Neural progenitor cell (in vitro differentiated cells): ENCODE results near the gene KANK3. TPM values are rescaled to one million over a fixed set of nuclear protein-coding genes. Genes with fewer than 3 reads are reported as not detected.
"Not testable (repeated sequence)": the region's sequence is repeated elsewhere in the genome, so short reads cannot be mapped to it uniquely, and the experiment has no call there.

Experiments used
- DNase-seq: peaks from one replicate; pipeline ENCODE4 v3.0.0-alpha.2; 2016; ENCODE audit warnings: low spot score
- H2AFZ ChIP-seq: fragments of 200-600 bp; sonication (generic); replicated peaks from 2 replicates; pipeline ENCODE4 v1.6.1; 2016; ENCODE audit warnings: antibody characterized with exemption
- H3F3A ChIP-seq: fragments of 200-600 bp; sonication (generic); 2 replicates; pipeline ENCODE4 v1.6.1; 2016; ENCODE audit warnings: antibody characterized with exemption, low read depth
- H3K27ac ChIP-seq: fragments of 200-600 bp; sonication (generic); 2 replicates; pipeline ENCODE4 v1.5.1; 2016; ENCODE audit warnings: mild to moderate bottlenecking
- H3K27me3 ChIP-seq: fragments of 200-600 bp; sonication (generic); 2 replicates; pipeline ENCODE4 v1.6.1; 2016; ENCODE audit warnings: mild to moderate bottlenecking, moderate library complexity
- H3K36me3 ChIP-seq: fragments of 200-600 bp; sonication (generic); 2 replicates; pipeline ENCODE4 v1.5.1; 2016
- H3K4me1 ChIP-seq: fragments of 200-600 bp; sonication (generic); 2 replicates; pipeline ENCODE4 v1.6.1; 2016; ENCODE audit warnings: mixed run types
- H3K4me2 ChIP-seq: fragments of 200-600 bp; sonication (generic); 2 replicates; pipeline ENCODE4 v1.6.1; 2016
- H3K4me3 ChIP-seq: fragments of 200-600 bp; sonication (generic); 2 replicates; pipeline ENCODE4 v1.5.1; 2016
- H3K79me2 ChIP-seq: fragments of 200-600 bp; sonication (generic); 2 replicates; pipeline ENCODE4 v1.6.1; 2016; ENCODE audit warnings: low read depth
- H3K9ac ChIP-seq: fragments of 200-600 bp; sonication (generic); 2 replicates; pipeline ENCODE4 v1.6.1; 2016
- H3K9me3 ChIP-seq: fragments of 200-600 bp; sonication (generic); 2 replicates; pipeline ENCODE4 v1.5.1; 2016; ENCODE audit warnings: low read depth
- H4K20me1 ChIP-seq: fragments of 200-600 bp; sonication (generic); 2 replicates; pipeline ENCODE4 v1.6.1; 2016; ENCODE audit warnings: low read depth
- H3K27ac Mint-ChIP-seq: 3 replicates; pipeline ENCODE4 v1.8.0; 2021; ENCODE audit warnings: mixed read lengths
- H3K27me3 Mint-ChIP-seq: 2 replicates; pipeline ENCODE4 v1.8.0; 2022; ENCODE audit warnings: low read depth, mild to moderate bottlenecking, inconsistent platforms, moderate library complexity, mixed read lengths; ENCODE audit not compliant: insufficient read depth
- H3K36me3 Mint-ChIP-seq: 3 replicates; pipeline ENCODE4 v1.8.0; 2021; ENCODE audit warnings: mixed read lengths
- H3K4me1 Mint-ChIP-seq: 3 replicates; pipeline ENCODE4 v1.8.0; 2021; ENCODE audit warnings: mixed read lengths
- H3K4me3 Mint-ChIP-seq: 3 replicates; pipeline ENCODE4 v1.8.0; 2021; ENCODE audit warnings: mild to moderate bottlenecking, moderate library complexity, mixed read lengths
- H3K9me3 Mint-ChIP-seq: 3 replicates; pipeline ENCODE4 v1.8.0; 2020; ENCODE audit warnings: mixed read lengths
- CTCF ChIP-seq: fragments of 200-600 bp; sonication (generic); IDR thresholded peaks from 2 replicates; pipeline ENCODE4 v1.5.1; 2017; ENCODE audit warnings: antibody characterized with exemption, mild to moderate bottlenecking
- EZH2 ChIP-seq: fragments of 200-600 bp; sonication (generic); IDR thresholded peaks from 2 replicates; pipeline ENCODE4 v1.6.1; 2017; ENCODE audit warnings: antibody characterized with exemption, mild to moderate bottlenecking, moderate library complexity
- EZH2phosphoT487 ChIP-seq: fragments of 200-600 bp; sonication (generic); IDR thresholded peaks from 2 replicates; pipeline ENCODE4 v1.6.1; 2017; ENCODE audit warnings: antibody characterized with exemption
- total RNA-seq: library from RNA; depleted of rRNA; stranded (reverse); fragments of >200 nt; gene quantifications from 2 replicates; pipeline ENCODE4 v1.2.3, GENCODE V29; 2015; ENCODE audit warnings: low replicate concordance

Gene KANK3
- total RNA-seq, 1 donor from 2014 or later = not detected

DNA sequence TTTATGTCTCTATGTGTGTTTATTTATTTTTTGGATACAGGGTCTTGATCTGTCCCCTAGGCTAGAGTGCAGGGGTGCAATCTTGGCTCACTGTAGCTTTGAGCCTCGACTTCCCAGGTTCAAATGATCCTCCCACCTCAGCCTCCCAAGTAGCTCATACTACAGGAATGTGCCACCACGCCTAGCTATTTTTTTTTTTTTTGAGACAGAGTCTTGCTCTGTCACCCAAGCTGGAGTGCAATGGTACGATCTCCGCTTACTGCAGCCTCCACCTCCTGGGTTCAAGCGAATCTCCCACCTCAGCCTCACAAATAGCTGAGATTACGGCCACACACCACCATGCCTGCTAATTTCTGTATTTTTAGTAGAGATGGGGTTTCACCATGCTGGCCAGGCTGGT is 15.9 kb upstream of the KANK3 start:
- Mint-ChIP-seq H3K27me3 (peaks cover 16% of the 10 kb centered on the region), H3K4me3 (no peak overlapping the region), H3K4me1 (peaks cover 11% of the 10 kb centered on the region), H3K36me3 (no peaks in the 10 kb centered on the region), H3K27ac (no peak overlapping the region), H3K9me3 (no peaks in the 10 kb centered on the region)
- H2AFZ ChIP-seq = no peak overlapping the region
- no peak overlapping the region for H3K27ac ChIP-seq
- H3K9ac ChIP-seq = no peak overlapping the region
- H3K4me1 ChIP-seq = no peaks in the 10 kb centered on the region
- H3K79me2 ChIP-seq = no peaks in the 10 kb centered on the region
- no peaks in the 10 kb centered on the region for H4K20me1 ChIP-seq
- H3K4me2 ChIP-seq = no peak overlapping the region
- no peaks in the 10 kb centered on the region for H3K36me3 ChIP-seq
- peaks cover 10% of the 10 kb centered on the region for H3F3A ChIP-seq
- no peaks in the 10 kb centered on the region for H3K9me3 ChIP-seq
- H3K4me3 ChIP-seq = no peak overlapping the region
- TF ChIP-seq EZH2 = no peak
- no peak for TF ChIP-seq CTCF
- TF ChIP-seq EZH2phosphoT487 = no peak
- no peak for DNase-seq
- H3K27me3 ChIP-seq = peaks cover 22% of the 10 kb centered on the region

DNA sequence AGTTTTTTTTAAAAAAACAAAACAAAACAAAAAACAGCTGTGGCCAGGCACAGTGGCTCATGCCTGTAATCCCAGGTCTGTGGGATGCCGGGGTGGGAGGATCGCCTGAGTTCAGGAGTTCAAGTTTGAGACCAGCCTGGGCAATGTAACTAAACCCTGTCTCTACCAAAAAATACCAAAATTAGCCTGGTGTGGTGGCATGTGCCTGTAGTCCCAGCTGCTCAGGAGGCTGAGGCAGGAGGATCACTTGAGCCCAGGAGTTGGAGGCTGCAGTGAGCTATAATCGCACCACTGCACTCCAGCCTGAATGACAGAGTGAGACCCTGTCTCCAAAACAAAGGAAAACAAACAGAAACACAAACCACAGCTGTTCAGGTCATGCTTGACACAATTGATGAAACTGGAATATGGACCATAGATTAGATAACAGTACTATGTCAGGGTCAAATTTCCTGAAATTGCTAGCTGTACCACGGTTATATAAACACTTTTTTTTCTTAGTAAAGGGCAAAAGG is 14.0 kb upstream of the KANK3 start:
- Mint-ChIP-seq H3K4me1 (peaks cover 8% of the 10 kb centered on the region), H3K27ac (no peak overlapping the region), H3K27me3 (peaks cover 5% of the 10 kb centered on the region), H3K4me3 (no peak overlapping the region), H3K9me3 (no peaks in the 10 kb centered on the region), H3K36me3 (no peaks in the 10 kb centered on the region)
- Histone ChIP-seq H3F3A (peaks cover 13% of the 10 kb centered on the region), H3K79me2 (no peaks in the 10 kb centered on the region), H2AFZ (no peak overlapping the region), H3K4me1 (peaks cover 3% of the 10 kb centered on the region), H3K9ac (no peak overlapping the region), H3K36me3 (no peaks in the 10 kb centered on the region), H3K4me3 (no peak overlapping the region), H3K27ac (no peak overlapping the region), H4K20me1 (no peaks in the 10 kb centered on the region), H3K27me3 (peaks cover 6% of the 10 kb centered on the region), H3K9me3 (no peaks in the 10 kb centered on the region), H3K4me2 (no peak overlapping the region)
- no peak for TF ChIP-seq CTCF
- TF ChIP-seq EZH2phosphoT487 = no peak
- TF ChIP-seq EZH2 = no peak
- DNase-seq = no peak

GRCh38 chr19:8355631-8356402 is 12.8 kb upstream of the KANK3 start:
- Histone ChIP-seq H3K9me3 (no peaks in the 10 kb centered on the region), H4K20me1 (no peaks in the 10 kb centered on the region)
- H3K27ac Mint-ChIP-seq = no peak overlapping the region

DNA sequence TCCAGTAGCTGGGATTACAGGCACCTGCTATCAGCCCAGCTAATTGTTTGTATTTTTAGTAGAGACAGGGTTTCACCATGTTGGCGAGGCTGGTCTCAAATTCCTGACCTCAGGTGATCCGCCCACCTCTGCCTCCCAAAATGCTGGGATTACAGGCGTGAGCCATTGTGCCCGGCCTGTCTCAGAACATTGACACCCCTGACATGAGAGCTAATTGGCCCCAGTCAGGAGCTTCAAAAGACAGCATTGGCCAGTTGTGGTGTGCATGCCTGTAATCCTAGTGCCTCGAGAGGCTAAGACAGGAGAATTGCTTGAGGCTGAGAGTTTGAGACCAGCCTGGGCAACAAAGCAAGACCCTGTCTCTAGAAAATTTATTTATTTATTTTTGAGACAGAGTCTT is 9.8 kb upstream of the KANK3 start:
- not testable (repeated sequence) for H3K27me3 Mint-ChIP-seq
- H3K4me1 Mint-ChIP-seq = peaks cover 14% of the 10 kb centered on the region

More at GRCh38 chr19:8355631-8356402, 12.8 kb upstream of the KANK3 start:
- H3K27me3 ChIP-seq = peaks cover 3% of the 10 kb centered on the region
- H3F3A ChIP-seq = peaks cover 17% of the 10 kb centered on the region
- no peak overlapping the region for H3K27ac ChIP-seq
- Mint-ChIP-seq H3K9me3 (no peaks in the 10 kb centered on the region), H3K27me3 (peaks cover 5% of the 10 kb centered on the region), H3K36me3 (no peaks in the 10 kb centered on the region), H3K4me3 (no peak overlapping the region), H3K4me1 (peaks cover 13% of the 10 kb centered on the region)
- no peak for TF ChIP-seq EZH2
- no peak for TF ChIP-seq CTCF
- no peak for TF ChIP-seq EZH2phosphoT487
- no peaks in the 10 kb centered on the region for H3K79me2 ChIP-seq
- H3K4me1 ChIP-seq = peaks cover 7% of the 10 kb centered on the region
- H3K4me2 ChIP-seq = no peak overlapping the region
- DNase-seq = no peak
- no peaks in the 10 kb centered on the region for H3K36me3 ChIP-seq
- H3K4me3 ChIP-seq = no peak overlapping the region
- no peak overlapping the region for H3K9ac ChIP-seq
- H2AFZ ChIP-seq = no peak overlapping the region

More for the DNA sequence above, 9.8 kb upstream of the KANK3 start:
- H3K27ac ChIP-seq, H3K79me2 ChIP-seq, H3K27me3 ChIP-seq, H3K27ac Mint-ChIP-seq, H3K9me3 ChIP-seq, H3K36me3 ChIP-seq, H3K36me3 Mint-ChIP-seq, H3K9me3 Mint-ChIP-seq, H4K20me1 ChIP-seq, H3K9ac ChIP-seq, H3K4me1 ChIP-seq, H3K4me3 Mint-ChIP-seq: not testable (repeated sequence)
- H2AFZ ChIP-seq = peak overlapping the region; percentile 86
- peak overlapping the region; percentile 33 for H3K4me3 ChIP-seq
- peaks cover 17% of the 10 kb centered on the region for H3F3A ChIP-seq
- peak; percentile 53 for DNase-seq
- H3K4me2 ChIP-seq = peak overlapping the region; percentile 71
